ENCODE data around the gene PIGM.
A peak's percentile ranks its signal among the peaks of the same experiment; 100 is the strongest.

The PIGM gene

GRCh38 chr1:160021376-160022074 is 10.3 kb downstream of the PIGM start:
- FAIRE-seq = no peak
- DNase-seq (ENCODE audit: insufficient read length, low spot score) = no peak
- no peak for TF ChIP-seq POLR2A (IDR thresholded peaks at IDR 0.05; ENCODE audit: low read depth, low read length)

- DNase-seq (ENCODE audit: insufficient read length, low spot score) = no peak
- no peak for TF ChIP-seq POLR2A (IDR thresholded peaks at IDR 0.05; ENCODE audit: low read depth, low read length)
- FAIRE-seq = no peak
Measured at GRCh38 chr1:160020196-160020595, 11.6 kb downstream of the PIGM start.

GRCh38 chr1:160018900-160019299 is 12.9 kb downstream of the PIGM start:
- FAIRE-seq (no peak), DNase-seq (ENCODE audit: insufficient read length, low spot score) (peak; percentile 35)
- no peak for TF ChIP-seq POLR2A (IDR thresholded peaks at IDR 0.05; ENCODE audit: low read depth, low read length)

- DNase-seq (ENCODE audit: insufficient read length, low spot score) (no peak), FAIRE-seq (no peak)
- TF ChIP-seq POLR2A (IDR thresholded peaks at IDR 0.05; ENCODE audit: low read depth, low read length) = no peak
Measured at GRCh38 chr1:160018347-160018746, 13.4 kb downstream of the PIGM start.

- DNase-seq (ENCODE audit: insufficient read length, low spot score) = no peak
- no peak for FAIRE-seq
- TF ChIP-seq POLR2A (IDR thresholded peaks at IDR 0.05; ENCODE audit: low read depth, low read length) = no peak
Measured at GRCh38 chr1:160017592-160017991, 14.2 kb downstream of the PIGM start.

- TF ChIP-seq POLR2A (IDR thresholded peaks at IDR 0.05; ENCODE audit: low read depth, low read length) = no peak
- DNase-seq (ENCODE audit: insufficient read length, low spot score) = no peak
- FAIRE-seq = no peak
Measured at GRCh38 chr1:160011781-160012180, 20.0 kb downstream of the PIGM start.

- FAIRE-seq (no peak), DNase-seq (ENCODE audit: insufficient read length, low spot score) (no peak)
Measured at GRCh38 chr1:160009801-160010200, 22.0 kb downstream of the PIGM start.

GRCh38 chr1:160009081-160009480 is 22.7 kb downstream of the PIGM start:
- DNase-seq (ENCODE audit: insufficient read length, low spot score) = no peak
- TF ChIP-seq POLR2A (IDR thresholded peaks at IDR 0.05; ENCODE audit: low read depth, low read length) = no peak
- no peak for FAIRE-seq

More at GRCh38 chr1:160009801-160010200, 22.0 kb downstream of the PIGM start:
- no peak for TF ChIP-seq POLR2A (IDR thresholded peaks at IDR 0.05; ENCODE audit: low read depth, low read length)

GRCh38 chr1:160007577-160008200 is 24.1 kb downstream of the PIGM start:
- TF ChIP-seq POLR2A (IDR thresholded peaks at IDR 0.05; ENCODE audit: low read depth, low read length) = no peak
- no peak for FAIRE-seq
- no peak for DNase-seq (ENCODE audit: insufficient read length, low spot score)

- FAIRE-seq = no peak
- DNase-seq (ENCODE audit: insufficient read length, low spot score) = peak; percentile 63
- no peak for TF ChIP-seq POLR2A (IDR thresholded peaks at IDR 0.05; ENCODE audit: low read depth, low read length)
Measured at GRCh38 chr1:160006312-160006940, 25.4 kb downstream of the PIGM start.

GRCh38 chr1:160005070-160005469 is 26.7 kb downstream of the PIGM start:
- FAIRE-seq (no peak), DNase-seq (ENCODE audit: insufficient read length, low spot score) (no peak)
- TF ChIP-seq POLR2A (IDR thresholded peaks at IDR 0.05; ENCODE audit: low read depth, low read length) = no peak

- FAIRE-seq = no peak
- no peak for DNase-seq (ENCODE audit: insufficient read length, low spot score)
- TF ChIP-seq POLR2A (IDR thresholded peaks at IDR 0.05; ENCODE audit: low read depth, low read length) = no peak
Measured at GRCh38 chr1:160004425-160004824, 27.4 kb downstream of the PIGM start.

- TF ChIP-seq POLR2A (IDR thresholded peaks at IDR 0.05; ENCODE audit: low read depth, low read length) = no peak
- FAIRE-seq (no peak), DNase-seq (ENCODE audit: insufficient read length, low spot score) (no peak)
Measured at GRCh38 chr1:160004001-160004400, 27.8 kb downstream of the PIGM start.

- DNase-seq (ENCODE audit: insufficient read length, low spot score) = no peak
- no peak for FAIRE-seq
- no peak for TF ChIP-seq POLR2A (IDR thresholded peaks at IDR 0.05; ENCODE audit: low read depth, low read length)
Measured at GRCh38 chr1:160001440-160001839, 30.4 kb downstream of the PIGM start.

GRCh38 chr1:159999204-159999603 is 32.6 kb downstream of the PIGM start:
- DNase-seq (ENCODE audit: insufficient read length, low spot score) (no peak), FAIRE-seq (no peak)
- no peak for TF ChIP-seq POLR2A (IDR thresholded peaks at IDR 0.05; ENCODE audit: low read depth, low read length)
